Activated naive CD8-positive, alpha-beta T cell treated with anti-CD3 and anti-CD28 coated beads, Interleukin-2, amount 50 U/mL, for 16 hours (primary cell): ENCODE results near the gene SPDYC.
A peak's percentile ranks its signal among the peaks of the same experiment; 100 is the strongest.

Experiments
- DNase-seq: peaks from one replicate; pipeline ENCODE4 v3.0.0-alpha.2; 2020; ENCODE audit warnings: low read depth, low spot score

SPDYC gene, protein sequence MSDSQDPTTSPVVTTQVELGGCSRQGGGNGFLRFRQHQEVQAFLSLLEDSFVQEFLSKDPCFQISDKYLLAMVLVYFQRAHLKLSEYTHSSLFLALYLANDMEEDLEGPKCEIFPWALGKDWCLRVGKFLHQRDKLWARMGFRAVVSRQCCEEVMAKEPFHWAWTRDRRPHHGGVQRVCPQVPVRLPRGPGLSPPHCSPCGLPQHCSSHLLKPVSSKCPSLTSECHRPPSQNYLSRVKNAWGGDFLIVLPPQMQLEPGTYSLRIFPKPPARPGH

DNA sequence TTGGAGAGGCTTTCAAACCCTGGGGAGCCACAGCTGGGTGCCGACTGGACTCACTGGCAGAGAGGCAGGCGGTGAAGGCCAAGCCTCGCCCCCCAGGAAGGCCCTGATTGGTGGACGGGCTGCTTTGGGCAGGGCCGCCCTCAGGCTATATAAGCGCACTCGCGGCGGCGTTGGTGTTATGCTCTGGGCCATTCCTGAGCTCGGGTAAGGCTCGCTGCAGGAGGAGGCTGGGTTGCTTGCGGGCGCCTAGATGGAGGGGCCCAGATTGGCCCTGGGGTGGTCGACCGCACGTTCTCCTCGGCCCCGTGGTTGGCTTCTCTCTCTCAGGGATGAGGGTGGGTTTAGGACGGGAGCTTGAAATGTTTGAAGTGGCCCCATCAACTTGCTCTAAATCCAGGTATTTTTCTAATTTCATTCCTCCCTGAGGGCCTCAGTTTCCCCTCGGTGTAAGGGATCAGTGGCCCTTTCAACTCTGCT lies at the start of gene SPDYC:
TSS of gene SPDYC (plus strand) at position 176 of the 477 bp plus-strand sequence. CDS start 1,125 bp downstream, outside the sequence.
- DNase-seq, result no peak

DNA sequence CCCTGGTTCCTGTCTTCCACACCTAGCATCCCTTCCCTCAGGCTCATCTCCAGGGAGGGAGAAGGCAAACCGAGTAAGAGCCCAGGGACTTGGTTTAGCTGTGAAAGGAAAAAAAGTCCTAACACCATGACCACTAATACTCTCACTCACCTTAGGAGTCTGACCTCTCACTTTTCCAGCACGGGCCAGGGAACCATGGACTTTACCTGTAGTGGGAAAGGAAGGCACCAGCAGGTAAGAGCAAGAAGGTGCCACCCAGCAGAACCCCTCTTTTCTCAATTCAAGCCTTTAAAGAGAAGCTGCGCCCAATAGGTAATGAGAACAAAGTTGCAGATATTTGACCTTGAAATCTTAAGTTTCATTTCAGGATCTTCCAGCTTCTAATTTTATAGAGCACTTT lies 49.2 kb upstream of the SPDYC start:
- no peak for DNase-seq

DNA sequence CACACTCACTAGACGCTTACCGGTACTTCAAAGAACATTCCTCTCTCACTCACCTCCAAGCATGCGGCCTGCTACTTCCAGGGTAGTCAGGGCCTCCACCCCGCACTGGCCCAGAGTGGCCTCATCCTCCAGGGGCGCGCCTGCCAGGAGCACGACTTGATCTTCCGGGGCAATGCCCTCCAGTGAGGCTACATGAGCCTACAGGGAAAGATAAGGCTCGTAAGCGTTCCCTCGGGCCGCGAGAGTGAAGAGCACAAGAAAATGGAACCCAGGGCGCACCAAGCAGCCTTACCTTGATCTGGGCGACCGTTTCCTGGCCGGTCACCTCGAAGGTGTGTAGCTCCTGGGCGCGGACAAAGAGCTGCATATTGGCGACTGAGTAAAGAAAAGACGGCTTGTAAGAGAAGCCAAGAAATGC lies 48.6 kb upstream of the SPDYC start:
- DNase-seq, result no peak

DNA sequence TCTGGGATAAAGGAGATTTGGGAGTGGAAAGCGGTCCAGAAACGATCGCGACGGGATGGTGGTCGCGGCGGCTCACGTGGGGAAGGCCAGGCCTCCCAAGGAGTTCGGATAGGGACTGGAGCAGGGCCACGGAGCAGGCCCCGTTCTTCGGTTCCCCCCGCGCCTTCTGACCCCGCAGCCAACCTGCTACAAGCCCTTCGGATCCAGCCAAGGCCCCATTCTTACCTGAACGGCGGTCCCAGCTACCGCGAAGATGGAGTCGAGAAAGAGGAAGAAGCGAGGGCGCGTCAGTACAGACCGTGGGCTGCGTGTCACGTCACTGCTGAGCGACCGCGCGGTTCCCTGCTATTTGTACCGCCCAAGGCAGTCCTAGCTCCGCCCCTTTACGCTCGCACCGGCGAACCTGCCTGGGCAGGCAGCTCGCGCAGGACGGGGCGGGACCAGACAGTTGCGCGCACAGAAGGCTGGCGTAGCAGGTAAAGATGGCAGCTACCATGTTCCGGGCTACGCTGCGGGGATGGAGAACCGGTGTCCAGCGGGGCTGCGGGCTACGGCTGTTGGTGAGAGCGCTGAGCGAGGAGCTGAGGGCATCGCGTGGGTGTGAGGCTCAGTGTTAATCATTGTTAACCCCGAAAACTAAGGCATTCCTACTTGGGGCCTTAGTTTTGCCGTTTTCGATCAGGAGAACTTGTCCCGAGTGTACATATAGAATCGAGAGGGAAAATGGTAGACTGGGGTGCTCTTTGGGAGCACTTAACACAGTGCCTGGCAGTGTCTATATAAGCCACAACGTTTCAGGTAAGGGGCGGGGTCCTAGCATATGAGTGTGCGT lies 48.0 kb upstream of the SPDYC start, which contains the start of the genes FAU and MRPL49:
TSS of gene FAU (minus strand) at position 270 of the 832 bp plus-strand sequence. CDS start 321 bp downstream, outside the sequence.
TSS of gene MRPL49 (plus strand) at position 457 of the 832 bp plus-strand sequence. CDS start at position 483, 26 bp downstream.
- peak; percentile 99 for DNase-seq

DNA sequence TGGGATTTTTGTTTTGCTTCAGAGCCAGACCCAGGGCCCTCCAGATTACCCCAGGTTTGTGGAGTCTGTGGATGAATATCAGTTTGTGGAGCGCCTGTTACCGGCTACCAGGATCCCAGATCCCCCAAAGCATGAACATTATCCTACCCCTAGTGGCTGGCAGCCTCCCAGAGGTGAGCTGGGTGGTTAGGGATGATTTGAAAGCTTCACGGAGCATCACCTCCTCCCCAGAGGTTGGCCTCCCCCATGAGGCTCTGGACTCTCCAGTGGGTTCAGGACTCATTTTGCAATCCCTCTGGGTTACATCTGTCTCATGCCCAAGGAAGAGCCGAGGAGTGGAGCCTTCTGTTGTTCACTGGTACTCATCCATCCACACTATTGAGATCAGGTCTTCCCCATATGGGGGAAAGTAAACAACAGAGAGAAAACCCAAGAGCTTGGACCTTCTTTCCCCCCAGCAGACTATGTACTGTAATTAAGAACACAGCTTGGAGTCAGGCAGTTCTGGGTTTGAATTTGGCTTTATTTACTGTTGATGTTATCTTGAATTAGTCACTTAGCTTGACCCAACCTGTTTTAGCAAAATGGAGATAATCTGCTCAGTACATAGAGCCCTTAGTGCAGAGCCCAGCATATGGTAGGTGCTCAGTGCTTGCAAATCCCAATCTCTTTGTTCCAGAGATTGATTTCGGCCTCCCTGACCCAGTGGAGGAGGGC lies 45.4 kb upstream of the SPDYC start:
- no peak for DNase-seq

DNA sequence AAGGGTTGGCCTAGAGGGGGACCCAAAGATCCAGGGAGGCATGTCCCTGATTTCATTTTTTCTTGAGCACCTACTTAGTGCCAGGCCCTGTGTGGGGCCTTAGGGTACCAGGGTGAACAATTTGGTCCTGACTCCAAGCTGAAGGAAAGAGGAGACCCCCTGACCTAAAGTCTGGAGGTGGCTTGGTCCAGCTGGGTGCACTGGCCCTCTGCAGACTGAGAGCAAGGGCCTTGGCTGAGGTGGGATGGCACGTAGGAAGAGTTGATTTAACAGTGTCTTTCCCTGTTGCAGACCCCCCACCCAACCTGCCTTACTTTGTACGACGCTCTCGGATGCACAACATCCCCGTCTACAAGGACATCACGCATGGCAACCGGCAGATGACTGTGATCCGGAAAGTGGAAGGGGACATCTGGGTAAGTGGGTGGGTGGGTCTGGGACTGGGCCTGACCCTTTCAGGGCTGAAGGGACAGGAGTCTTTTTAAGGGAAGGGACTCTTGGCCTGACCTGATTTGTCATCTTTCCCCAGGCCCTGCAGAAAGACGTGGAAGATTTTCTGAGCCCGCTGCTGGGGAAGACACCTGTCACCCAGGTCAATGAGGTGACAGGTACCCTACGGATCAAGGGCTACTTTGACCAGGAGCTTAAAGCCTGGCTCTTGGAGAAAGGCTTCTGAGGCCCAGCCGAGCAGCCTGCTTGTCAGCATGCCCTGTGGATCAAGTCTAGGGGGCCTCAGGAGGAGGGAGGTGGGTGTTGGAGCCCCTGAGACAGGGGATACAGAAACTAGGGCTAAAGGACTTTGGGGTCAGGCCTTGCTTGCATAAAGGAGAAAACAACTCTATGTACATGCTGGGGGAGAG lies 44.6 kb upstream of the SPDYC start:
- no peak for DNase-seq

DNA sequence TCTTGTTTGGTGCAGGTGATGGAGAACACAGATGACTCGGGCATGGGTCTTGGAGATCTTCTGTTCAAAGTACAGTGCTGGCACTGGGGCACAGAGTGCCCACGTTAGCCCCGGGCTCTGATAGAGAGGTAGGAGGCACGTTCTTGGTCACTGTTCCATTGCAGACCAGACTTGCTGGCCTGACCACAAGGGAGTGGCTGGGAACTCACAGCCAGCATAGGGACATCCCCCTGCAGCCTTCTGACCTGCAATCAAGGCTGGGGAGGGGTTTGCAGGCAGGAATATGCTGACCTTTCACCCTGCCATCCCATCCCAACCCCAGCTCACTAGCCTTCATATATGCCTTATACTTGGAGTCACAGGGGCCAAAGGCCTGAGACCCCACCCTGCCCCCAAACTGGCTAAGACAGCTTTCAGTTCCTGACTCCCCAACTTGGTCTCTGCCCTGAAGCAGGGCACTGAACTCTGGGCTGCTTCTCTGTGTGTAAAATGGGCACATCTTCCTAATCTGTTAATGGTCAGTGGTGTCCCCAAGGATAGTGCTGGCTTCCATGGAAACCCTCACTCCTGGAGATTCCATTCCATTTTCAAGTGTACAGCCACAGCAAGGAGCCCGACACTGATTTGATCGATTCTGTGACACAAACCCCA lies 43.3 kb upstream of the SPDYC start:
- DNase-seq, result no peak

DNA sequence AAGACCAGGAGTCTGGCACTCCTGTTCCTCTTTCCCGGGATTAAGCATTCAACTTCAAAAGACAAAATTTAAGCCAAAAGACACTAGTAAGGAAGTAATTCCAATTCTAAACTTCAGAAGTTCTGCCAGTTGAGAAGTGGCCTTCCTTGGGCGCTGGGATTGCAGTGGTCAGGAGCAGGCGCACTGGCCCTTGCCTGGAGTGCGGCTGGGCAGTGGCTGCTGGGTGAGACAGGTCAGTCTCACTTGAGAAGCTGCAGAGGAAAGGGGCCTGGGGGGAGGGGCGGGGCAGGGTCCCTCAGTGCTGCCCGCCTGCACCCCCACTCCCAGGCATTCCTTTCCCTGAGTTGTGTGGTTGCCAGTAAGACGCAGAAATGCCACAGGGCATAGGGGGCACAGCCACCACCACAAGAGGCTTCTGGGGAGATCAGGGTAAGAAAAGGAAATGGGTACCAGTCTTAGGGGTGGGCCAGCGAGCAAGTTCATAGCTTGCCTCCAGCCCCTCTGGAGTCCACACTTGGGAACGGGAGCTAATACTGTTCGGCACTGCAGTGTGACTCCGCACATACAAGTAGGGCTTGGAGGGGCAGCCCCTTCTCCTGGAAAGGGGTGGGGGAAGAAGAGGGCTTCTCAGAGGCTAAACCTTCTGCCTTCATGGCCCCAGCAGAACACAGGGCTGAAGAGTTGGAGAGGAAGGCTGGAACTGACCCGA lies 42.4 kb upstream of the SPDYC start:
- no peak for DNase-seq

DNA sequence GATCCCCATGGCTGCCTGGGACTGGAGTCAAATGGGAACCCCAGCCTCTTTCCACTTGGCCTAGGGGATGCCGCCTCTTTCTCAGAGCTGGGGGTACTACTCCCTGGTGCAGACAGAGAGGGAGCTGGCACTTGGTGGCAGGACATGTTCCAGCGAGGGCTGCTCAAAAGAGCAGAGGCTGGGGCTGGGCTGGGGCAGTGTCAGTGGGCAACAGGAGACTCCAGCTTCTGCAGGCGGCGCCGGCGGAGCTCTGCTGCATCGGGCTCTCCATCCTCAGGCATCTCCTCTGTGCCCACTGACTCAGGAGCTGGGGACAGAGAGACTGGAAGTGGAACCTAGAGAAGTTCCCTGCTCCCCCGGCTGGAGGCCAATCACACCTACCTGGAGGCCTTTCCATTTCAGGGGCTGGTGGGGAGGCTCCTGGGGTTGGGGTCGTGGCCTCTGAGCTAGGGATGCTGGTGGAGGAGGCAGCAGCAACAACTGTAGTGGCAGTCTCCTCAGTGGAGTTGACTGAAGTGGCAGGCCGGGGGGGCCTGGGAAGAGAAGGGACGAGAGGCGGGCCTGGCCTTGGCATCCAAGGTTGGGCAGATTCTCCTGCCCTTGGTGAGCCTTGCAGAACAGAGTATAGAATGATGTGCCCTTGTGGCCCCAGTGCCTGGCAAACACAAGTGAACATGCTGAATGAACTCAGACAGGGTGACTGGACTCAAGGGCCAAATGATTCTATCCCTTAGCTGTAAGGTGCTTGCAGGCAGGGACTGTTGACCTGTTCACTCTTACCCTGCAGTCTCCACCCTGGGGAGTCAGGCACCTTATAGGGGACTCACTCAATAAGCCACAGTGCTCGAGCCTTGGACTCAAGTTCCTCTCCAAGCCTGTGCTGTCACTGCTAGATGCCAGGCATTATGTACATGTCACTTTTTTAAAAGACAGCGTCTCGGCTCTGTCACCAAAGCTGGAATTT lies 41.6 kb upstream of the SPDYC start:
- DNase-seq, result no peak

DNA sequence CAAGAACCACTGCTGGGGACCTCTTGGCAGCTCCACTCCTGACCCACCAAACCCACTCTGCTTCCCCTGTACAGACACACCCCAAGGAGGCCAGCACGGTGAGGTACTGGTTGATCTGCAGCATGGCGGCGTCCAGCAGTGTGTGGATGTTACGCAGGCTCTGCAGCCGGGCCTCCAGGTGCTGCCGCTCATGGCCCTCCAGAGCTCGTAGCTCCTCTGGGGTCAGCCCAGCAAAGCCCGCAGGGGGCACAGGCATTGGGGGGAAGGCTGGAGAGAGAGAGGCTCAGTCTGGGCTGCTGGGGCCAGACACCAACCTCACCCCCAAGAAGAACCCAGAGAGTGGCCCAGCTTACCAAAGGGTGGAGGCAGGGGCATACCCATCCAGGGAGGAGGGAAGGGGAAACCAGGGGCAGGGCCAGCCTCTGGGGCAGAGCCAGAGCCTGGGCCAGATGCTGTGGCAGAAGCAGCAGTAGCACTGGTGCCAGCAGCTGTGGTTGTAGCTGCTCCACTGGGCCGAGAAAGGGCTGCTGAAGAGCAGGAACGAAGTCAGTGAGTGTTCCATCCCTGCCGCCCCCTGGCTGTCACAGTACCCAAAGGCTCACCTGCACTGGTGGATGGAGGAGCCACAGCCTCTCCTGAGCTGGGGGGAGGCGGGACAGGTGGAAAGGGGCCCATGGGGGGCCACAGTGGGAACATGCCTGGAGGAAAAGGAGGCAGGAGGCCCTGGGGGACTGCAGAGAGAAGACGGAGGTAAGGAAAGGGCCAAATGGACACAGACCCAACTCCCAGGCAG lies 40.2 kb upstream of the SPDYC start:
- DNase-seq, result no peak

DNA sequence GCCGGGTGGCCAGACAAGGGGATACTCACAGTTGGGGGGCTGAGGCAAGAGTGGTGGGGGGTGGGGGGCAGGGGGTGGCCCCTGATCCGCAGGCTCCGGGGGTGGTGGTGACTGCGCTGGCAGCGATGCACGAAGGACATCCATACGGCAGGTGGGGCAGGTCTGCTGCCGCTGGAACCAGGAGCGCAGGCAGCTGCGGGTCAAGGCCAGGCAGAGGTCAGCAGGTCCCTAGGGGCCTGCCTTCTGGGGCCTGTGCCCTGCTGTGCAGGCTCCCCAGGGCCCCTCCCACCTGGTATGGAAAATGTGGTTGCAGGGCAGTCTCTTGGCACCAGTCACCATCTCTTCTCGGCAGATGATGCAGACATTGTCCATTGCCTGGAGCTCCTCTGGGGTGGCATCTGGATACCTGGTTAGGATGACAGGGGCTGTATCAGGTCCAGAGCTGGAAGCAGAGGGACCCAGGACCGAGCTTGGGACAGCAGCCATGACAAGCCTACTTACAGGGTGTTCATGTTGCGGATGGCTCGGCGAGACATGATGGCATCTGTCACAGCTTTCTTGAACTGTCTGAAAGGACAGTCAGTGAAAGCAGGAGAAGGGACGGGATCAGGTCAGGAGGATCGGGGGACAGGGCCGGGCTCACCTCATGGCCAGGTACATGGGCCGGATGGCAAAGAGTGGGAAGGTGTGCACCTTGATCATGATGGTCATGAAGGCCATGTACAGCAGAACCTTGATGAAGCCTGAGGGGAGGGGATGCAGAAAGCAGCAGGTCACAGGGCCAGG lies 39.2 kb upstream of the SPDYC start:
- no peak for DNase-seq

DNA sequence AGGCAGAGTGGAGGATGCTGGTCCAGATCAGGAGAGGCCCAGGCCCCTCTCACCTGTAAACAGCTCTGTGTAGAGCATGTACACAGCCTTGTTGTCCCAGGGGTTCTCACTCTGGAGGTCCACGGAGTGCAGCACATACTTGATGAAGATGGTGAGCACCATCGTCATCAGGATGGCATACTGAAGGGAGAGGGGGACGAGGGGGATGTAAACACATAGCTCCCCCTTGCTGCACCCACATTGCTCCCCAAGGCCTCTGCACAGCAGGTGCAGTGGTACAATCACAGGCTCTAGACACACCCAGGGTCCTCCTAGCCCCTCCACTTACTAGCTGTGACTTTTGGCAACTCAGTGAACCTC lies 38.6 kb upstream of the SPDYC start:
- no peak for DNase-seq

DNA sequence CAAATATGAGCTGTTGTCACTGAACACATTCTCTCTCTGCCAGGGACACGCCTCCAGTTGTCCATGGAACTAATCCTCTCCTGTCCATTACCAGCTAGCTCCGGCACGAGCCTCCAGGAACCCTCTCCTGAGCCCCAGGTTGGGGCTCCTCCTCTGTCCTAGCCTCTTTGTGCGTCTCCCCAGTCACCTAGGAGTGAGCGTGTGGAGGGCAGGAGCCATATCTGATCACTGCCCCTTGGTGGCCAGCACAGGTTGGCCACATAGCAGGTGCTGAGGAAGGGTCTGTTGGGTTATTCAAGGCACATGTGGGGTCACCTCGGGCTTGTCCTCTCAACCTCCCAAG lies 38.2 kb upstream of the SPDYC start:
- DNase-seq, result no peak

DNA sequence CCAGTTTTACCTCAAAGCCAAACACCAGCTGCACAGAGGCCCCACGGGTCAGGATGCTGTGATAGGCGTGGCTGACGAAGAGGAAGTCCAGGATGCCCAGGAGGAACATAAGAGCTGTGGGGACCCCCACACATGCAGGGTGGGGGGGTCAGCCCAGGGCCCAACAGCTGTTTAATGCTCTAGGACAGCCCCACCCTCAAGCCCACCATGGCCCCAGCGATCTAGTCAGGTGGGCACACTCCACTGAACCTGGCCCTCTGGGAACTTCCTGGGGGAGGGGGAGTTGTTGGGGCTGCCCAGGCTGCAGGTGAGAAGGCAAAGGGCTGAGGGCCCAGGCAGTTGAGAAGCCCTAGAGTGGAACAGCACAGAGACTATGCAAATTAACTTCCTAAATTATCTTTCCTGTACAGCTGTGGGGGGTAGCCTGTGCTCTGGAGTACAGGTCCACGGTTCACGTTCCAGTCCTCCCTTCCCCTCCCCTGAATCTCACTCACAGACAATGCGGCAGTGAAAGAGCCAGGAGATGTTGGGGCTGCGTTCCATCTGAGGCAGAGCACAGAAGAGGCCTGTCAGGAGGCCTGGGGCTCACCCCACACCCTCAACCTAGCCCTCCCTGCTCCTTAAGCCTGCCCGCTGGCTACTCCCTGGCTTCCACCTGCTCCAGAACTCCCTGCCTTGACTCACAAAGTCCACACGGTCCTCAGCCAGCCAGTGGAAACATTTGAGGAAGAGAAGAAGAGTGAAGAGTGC lies 37.6 kb upstream of the SPDYC start:
- no peak for DNase-seq

DNA sequence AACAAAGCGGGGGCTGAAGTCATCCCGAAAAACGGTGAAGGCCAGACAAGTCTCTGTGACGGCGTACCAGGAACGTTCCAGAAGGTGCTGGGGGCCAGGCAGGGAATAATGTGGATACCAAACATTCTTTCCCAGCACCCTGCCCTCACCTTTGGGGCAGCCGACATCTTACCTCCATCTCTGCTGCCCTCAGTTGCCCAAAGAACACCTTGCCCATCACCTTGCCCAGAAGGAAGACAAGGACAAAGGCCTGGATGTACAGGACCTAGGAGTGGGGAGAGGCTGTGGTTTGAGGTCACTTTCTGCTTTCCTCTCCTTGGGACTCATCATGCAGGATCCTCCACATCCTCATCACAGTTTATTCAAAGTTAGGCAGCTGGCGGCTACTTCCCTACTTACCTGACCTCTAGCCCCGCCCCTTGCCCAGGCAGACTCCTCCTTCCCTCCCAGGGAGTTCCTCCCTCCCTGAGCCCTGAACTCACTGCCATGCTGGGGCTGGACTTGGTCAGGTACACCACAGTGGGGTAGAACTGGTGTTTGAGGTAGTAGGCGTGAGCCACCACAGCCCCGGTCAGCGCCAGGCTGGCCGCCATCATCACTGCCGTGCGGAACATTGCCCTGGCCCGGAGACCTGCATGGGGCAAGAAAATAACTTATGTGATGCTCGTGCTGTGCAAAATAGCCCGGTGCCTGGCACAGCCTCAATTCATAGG lies 36.9 kb upstream of the SPDYC start:
- DNase-seq, result no peak

DNA sequence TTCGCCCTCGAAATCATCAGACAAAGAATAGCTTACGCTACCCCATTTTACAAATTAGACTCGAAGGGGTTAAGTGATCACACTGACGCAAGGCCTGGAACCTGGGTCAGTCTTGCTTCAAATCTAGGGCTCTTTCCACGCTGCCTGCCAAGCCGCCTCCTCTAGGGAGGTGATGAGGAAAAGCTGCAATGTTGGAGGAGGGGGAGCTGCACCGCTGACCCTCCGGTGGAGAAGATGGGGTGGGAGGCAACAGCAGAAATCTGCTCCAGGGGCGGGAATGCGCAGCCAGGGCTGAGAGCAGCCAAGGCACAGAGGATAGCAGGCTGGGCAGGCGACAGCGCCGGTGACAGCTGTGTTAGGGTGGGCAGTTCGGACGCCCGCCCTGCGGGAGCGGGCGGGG lies 36.3 kb upstream of the SPDYC start:
- DNase-seq, result no peak
